Cortex of kidney (tissue), 1 donor: ENCODE measurements around the gene TRAPPC3.
"Not testable (repeated sequence)": the region's sequence is repeated elsewhere in the genome, so short reads cannot be mapped to it uniquely, and the experiment has no call there.

Experiments used
- DNase-seq: peaks from one replicate; lab custom pipeline; 2025; lab: John Stamatoyannopoulos, UW

The TRAPPC3 gene

DNA sequence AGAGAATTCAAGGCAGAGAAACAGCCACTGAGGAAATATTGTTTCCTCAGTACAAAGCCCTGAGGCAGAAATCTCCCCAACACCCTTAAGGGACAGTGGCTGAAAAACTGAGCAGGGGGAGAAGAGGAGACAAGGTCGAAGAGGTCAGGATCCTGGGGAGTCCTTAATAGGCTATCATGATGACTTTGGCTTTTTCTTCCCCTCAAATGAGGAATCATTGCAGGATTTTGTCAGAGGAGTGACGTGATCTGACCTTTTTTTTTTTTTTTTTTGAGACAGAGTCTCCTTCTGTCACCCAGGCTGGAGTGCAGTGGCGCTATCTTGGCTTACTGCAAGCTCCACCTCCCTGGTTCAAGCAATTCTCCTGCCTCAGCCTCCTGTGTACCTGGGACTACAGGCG lies 16.9 kb upstream of the TRAPPC3 start:
- DNase-seq, result no peak

DNA sequence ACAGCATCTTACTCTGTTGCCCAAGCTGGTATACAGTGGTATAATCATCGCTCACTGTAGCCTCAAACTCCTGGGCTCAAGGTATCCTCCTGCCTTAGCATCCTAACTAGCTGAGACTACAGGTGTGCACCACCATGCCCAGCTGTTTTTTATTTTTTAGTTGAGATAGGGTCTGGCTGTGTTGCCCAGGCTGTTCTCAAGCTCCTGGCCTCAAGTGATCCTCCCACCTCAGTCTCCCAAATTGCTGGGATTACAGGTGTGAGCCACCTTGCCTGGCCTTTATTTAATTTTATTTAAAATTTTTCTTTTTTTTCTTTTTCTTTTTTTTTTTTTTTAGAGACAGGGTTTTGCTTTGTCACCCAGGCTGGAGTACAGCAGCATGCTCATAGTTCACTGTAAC lies 15.9 kb upstream of the TRAPPC3 start:
- DNase-seq, result no peak

DNA sequence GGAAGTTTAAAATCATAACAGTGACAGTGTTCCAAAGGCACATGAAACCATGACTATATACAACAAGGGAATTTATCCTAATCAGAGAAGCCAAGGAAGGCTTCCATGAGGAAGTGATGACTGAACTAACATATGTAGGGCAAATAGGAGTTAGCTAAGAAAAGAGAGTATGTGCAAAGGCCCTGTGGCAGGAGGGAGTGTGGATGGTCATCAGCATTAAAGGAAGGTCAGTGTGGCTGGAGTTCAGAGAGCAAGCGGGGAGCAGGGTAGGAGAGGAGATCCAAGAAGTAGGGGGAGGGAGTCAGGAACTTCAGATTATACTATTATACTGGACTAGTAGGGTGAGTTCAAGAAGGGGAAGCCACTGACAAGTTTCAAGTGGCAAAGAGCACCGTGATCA lies 15.1 kb upstream of the TRAPPC3 start:
- no peak for DNase-seq

DNA sequence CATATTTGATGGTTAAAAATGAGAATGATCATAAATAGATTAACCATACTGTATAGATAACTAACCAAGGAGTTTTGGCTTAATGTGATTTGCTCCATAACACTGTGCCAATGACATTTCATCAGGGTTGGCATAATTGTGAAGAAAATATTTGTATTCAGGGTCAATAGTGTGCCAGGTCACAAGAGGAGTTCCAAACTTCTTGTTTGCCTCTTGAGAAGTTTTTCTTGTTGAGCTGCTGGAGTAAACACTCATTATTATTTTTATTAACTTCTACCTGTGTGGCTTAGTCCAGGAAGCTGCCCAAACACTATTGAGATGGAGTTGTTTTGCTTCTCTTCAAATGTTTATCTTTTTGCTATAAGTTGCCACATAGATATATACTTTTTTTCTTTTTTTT lies 14.1 kb upstream of the TRAPPC3 start:
- no peak for DNase-seq

DNA sequence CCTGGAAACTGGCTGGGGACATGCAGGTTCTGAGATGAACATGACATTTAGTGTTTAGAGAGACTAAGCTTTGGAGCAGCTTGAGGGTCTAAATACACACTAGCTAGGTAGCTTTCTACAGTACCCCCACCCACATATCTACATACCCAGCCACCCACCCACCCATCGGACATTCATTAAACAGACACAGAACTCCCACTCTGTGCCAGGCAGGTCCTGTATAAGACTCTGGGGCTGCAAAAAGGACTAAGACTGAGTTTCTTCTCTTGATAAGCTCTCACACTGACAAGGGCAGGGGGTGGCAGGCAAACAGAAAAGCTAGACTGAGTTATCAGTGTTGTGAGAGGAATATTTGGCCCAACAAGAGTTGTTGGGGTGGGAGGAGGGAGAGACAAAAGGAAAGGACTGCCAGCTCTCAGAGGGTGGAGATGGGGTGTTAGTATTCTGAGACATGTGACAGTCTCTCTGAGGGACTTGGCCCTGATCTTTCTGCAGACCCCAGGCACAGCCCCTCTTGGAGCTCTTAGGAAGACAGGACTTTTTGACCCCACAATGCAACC lies 13.5 kb upstream of the TRAPPC3 start:
- DNase-seq, result no peak

DNA sequence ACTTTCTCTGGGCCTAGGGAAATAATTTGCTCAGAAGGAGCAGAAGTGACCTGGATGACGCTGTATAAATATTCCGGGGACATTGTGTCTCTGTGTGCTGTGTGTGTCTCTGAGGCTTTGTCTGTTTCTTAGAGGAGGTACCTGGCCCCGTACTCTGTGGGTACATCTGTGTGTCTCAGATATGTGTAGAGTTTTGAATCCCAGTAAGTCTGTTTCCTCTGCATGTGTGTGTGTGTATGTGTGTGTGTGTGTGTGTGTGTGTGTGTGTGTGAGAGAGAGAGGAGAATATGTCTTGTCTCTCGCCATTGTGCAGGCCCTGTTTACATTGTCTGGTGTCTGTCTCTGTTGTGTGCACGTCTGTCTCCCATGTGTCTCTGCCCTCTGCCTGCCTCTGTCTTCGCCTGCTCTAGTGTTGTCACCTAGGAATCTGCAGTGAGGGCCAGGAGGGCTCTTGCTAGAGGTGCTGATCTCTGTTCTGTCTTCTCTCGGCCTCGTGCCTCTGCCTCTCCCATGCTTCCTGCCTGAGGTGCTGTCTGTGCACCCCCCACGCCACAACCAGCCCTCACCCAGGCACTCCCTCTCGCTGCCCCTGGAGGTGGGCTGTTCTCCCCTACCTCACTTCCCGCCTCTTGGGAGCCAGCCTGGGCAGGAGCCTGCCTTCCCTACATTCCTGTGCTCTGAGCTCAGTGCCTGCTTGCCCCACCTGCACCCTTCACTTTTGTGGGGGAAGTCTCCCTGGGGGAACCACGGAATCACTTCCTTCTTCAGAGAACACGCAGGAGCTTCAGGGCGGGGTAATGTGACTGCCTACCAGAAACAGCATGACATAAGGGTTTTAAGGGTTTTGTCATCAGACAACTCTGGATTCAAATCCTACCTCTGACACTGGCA lies 12.6 kb upstream of the TRAPPC3 start:
- no peak for DNase-seq

DNA sequence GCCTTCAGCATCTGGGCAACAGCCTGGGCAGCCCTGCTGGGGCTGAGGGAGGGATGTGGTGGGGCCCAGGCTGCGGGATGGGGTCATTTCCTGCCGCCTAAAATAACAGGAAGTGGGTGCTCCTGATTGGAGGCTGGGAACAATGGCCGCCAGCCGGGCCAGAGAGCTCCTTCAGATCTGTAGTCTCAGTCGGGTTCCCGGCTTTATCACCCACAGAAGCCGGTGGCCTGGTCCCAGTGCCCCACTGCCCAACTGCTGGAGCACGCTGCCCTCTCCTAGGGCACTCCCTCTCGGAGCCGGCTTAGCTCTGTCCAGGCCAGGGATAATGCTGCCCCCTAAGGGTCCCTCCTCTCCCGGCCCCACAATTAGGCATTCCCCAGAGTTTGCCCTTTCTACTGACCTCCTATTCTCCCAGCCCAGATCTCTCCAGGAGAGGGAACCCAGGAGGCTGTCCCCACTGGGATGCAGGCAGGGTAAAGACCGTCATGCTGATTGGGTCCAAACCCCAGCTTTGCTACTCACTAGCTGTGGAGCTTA lies 11.7 kb upstream of the TRAPPC3 start:
- no peak for DNase-seq

DNA sequence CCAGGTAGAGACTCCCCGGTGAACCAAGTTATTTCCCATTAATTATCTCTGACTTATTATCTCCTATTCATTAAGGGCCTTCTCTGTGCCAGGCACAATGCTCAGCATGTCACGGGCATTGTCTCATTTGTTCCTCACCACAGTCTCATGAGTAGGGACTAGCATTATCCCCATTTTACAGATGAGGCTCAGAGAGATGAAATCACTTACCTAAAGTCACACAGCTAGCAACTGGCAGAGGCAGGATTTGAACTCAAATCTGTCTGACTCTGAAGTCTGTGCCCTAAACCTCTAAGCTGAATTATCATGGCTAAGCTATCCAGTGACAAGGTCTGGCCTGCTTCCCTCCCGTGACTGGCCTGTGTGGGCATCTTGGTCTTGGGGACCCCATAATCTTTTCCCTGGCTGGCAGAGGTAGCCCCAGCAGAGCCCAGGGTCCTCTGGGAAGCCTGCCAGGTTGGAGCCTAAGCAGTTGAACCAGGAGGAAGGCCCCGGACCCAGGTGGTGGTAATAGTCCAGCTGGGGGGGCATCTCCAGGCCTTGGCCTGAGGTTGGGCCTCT lies 11.2 kb upstream of the TRAPPC3 start:
- no peak for DNase-seq

DNA sequence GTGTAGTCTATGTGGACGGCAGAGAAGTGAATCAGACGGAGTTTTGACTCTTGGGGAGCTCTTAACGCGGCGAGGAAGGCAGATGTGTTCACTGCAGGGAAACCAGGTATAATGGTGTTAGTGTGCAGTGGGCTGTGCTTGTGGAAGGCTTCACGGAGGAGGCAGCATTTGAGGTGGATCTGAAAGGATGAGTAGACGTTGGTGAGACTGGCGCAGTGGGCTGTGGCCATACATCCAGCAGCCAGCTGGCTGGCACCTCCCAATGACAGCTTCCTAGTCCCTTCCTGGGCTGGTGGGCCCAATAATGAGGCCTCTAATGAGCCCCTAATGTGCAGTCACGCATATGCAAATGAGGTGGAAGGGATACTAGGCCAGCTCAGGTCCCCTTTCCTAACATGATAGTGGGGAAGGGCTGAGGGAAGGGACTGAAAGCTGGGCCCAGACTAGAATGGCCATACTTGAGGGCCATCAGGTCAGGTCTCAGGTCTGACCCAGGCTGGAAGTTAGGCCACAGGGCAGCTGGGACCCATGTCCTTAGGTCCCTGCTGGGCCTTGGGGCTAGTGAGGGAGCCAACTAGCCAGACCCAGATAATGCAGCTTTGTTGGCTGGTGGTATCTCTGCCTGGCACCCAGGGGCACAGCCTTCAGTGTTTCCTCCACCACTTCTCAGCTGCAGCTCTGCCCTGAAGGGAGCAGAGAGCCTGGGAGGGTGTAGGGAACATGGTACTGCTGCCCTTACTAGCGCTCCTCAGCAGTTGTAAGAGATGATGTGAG lies 10.5 kb upstream of the TRAPPC3 start:
- DNase-seq, result no peak

DNA sequence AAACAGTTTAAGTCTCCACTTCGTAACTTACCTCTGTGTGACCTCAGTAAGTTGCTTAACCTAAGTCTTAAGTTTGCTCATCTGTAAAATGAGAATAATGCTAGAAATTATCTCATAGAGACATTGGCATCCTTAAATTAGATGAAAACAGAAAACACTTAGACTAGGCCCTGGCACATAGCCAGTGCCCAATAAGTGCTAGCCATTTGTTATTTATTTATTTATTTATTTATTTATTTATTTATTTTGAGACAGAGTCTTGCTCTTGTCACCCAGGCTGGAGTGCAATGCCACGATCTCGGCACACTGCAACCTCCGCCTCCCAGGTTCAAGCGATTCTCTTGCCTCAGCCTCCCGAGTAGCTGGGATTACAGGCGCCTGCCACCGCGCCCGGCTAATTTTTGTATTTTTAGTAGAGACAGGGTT lies 9.6 kb upstream of the TRAPPC3 start:
- not testable (repeated sequence) for DNase-seq

DNA sequence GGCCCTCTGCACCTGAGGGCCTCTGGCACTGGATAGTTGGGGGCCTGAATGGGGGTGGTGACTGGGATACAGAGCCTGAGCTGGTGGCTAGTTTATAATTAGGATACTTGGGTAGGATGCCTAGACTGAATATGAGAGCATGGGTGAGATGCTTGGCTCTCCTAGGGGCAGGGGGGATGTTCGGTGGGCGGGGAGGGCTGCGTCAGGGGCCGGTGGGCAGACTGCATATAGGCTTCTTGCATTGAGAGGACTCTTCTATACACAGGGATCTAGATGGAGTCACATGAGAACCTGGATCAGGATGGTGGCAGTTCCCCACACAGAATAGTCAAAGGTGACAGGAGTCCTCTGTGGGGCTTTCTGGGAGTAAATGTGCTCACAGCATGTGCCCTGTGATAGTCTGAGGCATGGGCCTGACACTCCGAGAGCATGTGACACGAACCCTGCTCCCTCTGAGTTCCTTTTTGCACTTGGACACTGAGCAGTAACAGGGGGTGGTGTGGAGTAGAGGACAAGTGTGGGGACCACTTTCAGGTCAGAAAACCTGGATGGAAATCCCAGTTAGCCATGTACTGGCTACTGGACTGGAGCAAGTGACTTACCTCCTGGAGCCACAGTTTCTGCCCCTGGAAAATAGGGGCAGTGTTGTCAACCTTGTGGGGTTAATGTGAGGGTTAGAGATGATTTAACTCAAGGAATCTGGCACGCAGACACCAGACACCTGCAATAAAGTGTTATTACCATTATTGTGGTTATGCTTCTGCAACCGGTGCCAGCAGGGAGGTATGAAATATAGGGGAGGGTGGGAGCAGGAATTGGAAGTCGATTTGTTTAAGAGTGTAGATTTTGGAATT lies 8.9 kb upstream of the TRAPPC3 start:
- DNase-seq, result no peak

DNA sequence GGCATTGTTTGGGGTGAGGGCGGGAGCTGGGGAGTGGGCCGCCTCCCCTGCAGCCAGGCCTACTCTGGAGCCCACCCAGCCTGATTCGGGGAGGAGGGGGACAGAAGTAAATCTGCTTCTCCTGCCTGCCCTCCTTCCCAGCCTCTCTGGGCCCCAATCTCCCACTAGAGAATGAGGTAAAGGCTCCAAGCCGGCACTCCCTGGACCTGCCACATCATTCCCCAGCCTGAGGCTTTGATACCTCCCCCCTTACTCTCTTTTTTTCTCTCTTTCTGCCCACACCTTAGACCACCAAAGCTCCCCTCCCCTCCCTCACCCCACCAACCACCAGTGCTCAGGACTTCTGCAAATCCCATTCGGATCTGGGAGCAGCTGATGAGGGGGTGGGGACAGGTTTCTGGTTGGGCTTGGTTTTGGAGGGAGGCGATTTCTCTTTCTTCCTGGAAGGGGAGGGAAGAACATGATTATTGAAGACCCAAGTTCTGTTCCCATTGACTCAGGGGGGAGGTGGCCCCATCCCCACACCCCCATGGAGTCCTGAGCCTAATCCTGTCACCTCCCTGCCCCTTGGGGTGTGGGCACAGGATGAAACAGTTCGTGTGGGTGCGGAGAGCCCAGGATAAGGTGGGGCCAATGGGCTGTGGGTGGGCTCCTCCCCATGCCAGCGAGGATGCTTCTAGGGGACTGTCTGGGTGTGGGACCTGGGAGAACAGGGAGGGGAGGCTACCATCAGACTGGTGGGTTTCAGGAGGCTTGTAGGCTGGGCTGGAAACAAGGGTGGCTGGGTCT lies 8.0 kb upstream of the TRAPPC3 start:
- no peak for DNase-seq

DNA sequence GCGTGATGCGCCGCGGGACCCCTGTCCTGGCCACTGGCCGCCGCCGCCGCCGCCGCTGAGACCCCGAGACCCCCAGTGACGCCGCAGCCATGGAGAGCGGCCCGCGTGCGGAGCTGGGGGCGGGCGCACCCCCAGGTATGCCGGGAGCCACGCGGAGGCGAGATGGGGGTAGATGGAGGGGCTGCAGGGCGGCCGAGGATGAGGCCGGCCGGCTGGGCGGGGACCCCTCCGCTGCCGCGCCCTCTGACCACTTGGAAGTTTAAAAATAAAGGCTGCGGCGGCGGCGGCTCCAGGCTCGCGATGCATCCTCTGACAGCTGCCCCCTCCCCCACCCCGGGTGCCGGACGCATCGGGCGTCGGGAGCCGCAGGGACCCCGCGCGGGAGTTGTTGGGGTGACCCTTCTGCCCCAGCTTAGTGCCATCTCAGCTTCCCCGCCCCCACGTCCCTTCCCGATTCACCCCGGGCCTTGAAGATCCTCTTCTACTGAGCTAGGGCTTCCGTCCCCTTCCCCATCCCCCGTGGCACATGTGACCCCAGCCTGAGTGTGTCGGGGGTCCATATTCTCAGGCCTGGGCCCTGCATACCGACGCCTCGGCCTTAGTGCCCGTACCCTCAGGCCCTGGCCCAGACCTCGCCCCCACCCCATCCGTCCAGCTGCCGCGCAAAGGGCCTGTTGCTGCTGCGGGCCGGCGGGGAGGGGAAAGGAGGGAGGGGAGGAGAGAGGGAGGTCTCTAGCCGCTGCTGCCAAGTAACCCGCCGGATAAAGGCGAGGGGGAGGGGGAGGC lies 7.2 kb upstream of the TRAPPC3 start:
- DNase-seq, result no peak

DNA sequence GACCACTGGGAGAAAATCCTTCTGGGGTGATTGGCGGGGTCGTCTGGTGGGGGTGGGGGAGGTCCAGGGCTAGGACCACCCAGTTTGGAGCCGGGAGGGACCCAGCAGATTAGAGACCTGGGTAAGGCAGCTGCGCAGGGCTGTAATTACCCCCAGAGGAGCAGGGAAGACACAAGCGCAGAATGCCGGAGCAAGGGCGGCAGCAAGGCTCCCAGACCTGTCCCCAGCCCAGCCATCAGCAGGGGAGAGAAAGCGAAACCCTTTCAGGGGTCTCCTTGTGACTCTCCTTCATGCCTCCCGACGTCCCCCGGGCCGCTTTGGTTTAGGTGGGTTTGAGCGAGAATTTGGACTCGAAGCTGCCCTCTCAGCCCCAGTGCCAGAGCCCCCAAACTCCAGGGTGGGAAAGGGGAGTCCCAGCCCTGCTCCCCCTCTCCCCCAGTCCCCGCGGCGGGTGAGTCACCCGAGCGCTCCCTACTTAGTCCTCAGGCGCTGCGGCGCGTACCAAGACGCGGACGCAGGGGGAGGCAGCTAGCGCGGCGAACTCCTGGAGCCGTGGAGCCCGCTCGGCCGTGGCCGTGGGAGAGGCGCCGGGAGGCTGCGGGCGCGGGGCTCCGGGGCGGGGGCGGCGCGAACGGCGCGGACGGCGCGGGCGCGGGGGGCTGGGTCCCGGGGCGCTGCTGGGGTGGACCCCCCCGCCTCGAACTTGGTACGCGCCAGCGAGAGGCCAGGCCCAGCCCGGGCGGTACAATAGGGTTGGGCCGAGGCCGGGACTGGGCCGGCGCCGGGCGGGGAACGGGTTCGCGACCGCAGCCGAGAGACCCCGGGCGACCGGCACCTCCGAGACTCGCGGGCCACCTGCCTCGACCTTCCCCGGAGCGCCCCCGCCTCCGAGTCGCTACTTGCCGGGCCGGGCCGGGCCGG lies 6.4 kb upstream of the TRAPPC3 start, which contains the start of gene MAP7D1:
MAP7D1 (plus strand) TSS at position 753 of the 921 bp plus-strand sequence. CDS start 258 bp downstream, outside the sequence.
- DNase-seq, result no peak

DNA sequence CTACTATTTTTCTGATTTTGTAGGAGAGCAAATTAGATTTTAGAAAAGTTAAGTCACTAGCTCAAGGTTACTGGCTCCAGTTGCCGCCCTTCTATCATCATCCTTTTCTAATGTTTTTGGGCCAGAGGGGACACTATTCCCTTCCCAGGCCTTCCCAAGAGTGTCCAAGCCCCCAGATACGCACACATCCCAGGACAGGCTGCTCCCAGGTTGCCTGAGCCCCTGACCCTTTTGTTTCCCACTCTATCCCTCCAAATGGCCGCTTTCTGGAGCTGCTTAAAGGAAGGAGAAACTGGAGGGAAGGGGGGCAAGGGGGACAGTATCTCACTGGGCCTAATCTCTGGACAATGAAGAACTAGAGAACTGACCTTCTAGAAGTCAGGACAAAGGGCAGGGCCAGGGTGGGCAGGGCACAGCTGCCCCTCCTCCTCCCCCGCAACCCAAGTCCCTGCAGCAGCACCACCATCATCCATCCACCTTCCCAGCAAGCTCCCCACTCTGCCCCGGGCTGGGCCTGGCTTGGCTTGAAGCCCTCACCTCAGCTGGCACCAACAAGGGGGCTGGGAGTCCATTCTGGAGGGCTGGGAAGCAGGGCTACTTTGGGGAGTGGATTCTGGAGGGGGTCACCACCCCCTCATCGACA lies 5.6 kb upstream of the TRAPPC3 start:
- DNase-seq, result no peak

DNA sequence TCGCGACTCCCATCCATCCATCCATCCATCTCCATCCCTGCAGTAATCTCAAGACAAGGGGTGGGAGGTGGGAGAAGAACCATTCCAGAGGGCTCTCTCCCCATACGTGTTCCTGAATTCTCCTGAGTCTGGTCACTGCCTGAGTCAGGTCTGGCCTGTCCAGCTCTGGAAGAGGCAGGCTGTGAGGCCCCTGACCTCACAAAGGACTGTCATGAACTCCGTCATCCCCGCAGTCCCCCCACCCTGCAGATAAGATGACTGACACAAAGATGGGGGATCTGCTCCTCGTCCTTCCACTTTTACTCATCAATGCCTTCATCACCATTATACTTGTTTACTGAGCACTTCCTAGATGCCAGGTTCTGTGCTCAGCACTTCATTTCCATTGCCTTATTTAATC lies 5.0 kb upstream of the TRAPPC3 start:
- DNase-seq, result no peak

DNA sequence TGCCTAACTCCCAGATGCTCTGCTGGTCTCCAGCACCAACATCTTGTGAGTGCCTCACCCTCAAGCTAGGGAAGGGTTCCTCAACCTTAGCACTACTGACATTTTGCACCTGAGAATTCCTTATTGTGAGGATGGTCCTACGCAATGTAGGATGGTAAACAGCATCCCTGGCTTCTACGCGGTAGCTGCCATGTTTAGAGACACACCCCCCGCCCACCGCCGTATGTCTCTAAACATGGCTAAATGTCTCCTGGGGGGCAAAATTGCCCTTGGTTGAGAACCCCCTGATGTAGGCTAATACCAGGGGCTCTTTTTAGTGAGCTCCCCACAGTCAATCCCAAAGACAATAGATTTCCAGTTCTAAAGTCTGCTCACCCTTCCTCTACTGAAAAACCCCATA lies 4.2 kb upstream of the TRAPPC3 start:
- DNase-seq, result no peak

DNA sequence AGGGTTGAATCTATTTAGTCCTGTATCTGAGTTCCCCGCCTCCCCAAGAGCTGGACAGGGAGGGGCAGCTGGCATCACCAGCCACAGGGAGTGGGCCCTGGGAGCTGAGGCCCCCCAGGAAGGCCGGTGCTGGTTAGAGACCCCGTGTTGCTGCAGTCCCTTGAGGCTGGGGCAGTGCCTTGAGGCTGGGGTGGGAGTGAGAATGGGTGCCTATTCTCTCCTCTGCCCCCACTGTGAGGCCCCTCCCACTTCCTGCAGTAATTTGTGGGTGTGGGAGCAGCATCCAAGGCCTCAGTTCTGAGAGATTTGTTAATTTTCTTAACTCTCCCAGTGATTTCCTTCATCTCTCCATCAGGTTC lies 2.5 kb upstream of the TRAPPC3 start:
- no peak for DNase-seq
